ENCODE results near the gene FOXF1.

Gene FOXF1

DNA sequence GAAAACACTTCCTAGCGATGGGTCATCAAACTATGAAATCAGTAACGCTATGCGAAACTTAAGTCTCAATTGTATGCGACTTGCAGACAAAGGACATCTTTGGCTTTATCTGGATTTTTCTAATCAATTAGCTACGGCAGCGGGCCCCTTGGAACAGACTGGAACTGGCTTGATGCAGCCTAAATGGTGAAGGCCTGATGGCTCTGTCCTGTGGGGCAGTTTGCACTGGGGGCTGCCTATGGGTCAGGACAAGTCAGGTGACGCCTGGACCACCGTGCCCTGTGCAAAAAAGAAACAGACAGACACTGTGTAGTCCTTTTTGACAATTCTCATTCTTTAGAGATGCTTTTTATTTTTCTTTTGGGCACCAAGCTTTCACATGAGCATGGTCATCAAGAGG lies 22.7 kb downstream of the FOXF1 start:
- TF ChIP-seq, protein P1, sequence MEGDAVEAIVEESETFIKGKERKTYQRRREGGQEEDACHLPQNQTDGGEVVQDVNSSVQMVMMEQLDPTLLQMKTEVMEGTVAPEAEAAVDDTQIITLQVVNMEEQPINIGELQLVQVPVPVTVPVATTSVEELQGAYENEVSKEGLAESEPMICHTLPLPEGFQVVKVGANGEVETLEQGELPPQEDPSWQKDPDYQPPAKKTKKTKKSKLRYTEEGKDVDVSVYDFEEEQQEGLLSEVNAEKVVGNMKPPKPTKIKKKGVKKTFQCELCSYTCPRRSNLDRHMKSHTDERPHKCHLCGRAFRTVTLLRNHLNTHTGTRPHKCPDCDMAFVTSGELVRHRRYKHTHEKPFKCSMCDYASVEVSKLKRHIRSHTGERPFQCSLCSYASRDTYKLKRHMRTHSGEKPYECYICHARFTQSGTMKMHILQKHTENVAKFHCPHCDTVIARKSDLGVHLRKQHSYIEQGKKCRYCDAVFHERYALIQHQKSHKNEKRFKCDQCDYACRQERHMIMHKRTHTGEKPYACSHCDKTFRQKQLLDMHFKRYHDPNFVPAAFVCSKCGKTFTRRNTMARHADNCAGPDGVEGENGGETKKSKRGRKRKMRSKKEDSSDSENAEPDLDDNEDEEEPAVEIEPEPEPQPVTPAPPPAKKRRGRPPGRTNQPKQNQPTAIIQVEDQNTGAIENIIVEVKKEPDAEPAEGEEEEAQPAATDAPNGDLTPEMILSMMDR (IDR thresholded peaks at IDR 0.05; ENCODE audit: control insufficient read depth, insufficient read depth, low read depth, low read length, missing control alignments): no peak
- DNase-seq (ENCODE audit: low read depth): no peak
- no peak overlapping the region for H3K4me3 ChIP-seq (ENCODE audit: control insufficient read depth, low read depth, low read length)

DNA sequence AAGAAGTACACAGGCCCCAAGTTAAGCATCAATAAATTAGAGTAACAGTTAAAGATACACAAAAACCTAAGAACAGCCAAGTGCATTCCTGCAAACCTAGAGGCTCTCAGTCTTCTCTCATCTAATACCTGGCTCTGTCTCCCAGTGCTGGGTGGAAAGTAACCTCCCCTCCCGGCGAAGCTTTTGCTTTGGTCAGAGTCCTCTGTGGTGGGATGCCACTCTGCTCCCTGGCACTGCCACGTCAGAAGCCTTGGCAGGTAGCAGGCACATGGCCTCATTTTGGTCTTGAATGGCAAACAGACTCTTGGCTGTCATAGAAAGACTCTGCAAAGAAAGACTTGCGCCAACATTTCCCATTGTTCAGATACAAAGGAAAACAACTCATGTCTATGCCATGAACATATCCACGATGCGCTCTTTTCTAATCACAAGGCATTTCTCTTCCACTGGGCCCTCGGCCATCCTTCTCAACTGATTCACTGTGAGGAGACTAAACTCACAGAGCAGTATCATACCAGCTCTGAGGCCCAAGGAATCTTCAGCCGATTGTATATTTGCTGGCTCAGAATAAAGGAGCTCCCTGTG lies 23.5 kb downstream of the FOXF1 start:
- no peak for DNase-seq (ENCODE audit: low read depth)
- no peak overlapping the region for H3K4me3 ChIP-seq (ENCODE audit: control insufficient read depth, low read depth, low read length)
- TF ChIP-seq, protein P1 (IDR thresholded peaks at IDR 0.05; ENCODE audit: control insufficient read depth, insufficient read depth, low read depth, low read length, missing control alignments): no peak

DNA sequence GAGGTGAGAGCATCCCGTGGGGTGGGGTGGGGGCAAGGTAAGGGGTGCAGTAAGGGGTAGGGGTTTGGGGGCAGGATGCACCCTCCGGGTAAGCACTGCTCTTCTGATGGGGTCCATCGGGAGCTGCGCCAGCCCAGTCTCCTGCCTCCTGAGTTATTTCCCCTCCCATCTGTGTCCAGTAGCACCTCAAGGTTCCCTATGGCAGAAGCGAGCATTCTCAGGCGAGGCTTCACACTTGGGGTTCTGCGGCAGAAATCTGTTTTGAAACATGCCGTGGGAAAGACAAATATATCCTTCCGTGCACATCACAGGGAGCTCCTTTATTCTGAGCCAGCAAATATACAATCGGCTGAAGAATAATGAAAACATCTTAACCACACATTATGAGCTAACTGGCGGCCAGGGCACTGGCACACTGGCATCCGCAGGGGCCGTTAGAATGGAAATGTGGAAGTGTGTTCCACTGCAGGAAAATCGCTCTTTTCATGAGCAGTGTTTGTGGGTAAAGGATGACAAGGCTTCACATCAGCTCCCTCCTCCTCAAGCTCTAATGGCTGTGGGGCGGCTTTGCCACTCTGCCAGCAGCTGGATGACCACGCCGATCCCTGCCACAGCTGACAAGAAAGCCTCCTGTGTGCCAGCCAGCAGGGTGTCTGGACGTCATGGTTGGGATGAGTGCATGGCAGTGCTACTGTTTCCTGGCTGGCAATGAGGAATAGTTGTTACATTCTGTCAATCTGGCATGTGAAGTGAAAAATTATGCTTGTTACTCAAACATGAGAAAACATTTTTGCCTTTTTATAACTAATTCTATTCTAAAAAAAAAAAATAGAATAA lies 24.7 kb downstream of the FOXF1 start:
- no peak for DNase-seq (ENCODE audit: low read depth)
- TF ChIP-seq, protein P1 (IDR thresholded peaks at IDR 0.05; ENCODE audit: control insufficient read depth, insufficient read depth, low read depth, low read length, missing control alignments): no peak
- no peak overlapping the region for H3K4me3 ChIP-seq (ENCODE audit: control insufficient read depth, low read depth, low read length)

DNA sequence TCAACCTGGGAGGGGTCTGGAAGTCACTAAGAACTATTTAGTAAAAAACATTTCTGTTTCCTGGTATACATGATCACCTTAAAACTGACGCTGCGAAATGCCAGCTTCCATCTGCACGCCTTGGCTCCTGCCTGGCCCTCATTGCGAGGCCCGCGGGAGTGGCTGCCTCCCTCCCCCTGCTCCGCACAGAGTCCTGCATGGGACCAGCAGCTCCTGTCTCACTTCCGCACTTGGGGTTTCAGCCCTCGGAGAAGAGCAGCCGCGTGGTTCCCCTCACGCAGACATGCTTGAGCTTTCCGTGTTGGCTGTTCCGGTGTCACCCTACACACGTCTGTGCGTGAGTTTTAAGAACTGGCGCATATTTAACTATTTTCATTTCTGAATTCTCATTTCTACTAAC lies 26.3 kb downstream of the FOXF1 start:
- H3K4me3 ChIP-seq (ENCODE audit: control insufficient read depth, low read depth, low read length): no peak overlapping the region
- no peak for DNase-seq (ENCODE audit: low read depth)
- TF ChIP-seq, protein P1 (IDR thresholded peaks at IDR 0.05; ENCODE audit: control insufficient read depth, insufficient read depth, low read depth, low read length, missing control alignments): no peak

DNA sequence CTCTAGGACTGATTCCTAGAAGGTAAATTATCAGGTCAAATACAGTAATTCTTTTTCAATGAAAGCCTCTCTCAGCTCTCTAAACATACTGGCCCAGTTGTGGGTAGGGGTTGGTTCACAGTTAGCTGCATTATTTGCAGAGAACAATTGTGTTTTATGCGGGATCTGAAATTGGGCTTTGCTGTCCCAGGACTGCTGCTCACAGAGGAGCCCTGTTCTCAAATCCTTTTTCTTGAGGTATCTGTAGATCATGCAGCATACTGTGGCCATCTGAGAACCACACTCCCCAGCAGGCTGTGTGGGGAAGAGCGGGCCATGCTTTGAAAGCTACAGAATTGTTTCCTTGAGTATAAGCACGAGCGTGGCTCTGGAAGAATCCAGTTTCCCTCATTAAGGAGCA lies 27.2 kb downstream of the FOXF1 start:
- TF ChIP-seq, protein P1 (IDR thresholded peaks at IDR 0.05; ENCODE audit: control insufficient read depth, insufficient read depth, low read depth, low read length, missing control alignments): no peak
- no peak for DNase-seq (ENCODE audit: low read depth)
- H3K4me3 ChIP-seq (ENCODE audit: control insufficient read depth, low read depth, low read length): no peak overlapping the region

DNA sequence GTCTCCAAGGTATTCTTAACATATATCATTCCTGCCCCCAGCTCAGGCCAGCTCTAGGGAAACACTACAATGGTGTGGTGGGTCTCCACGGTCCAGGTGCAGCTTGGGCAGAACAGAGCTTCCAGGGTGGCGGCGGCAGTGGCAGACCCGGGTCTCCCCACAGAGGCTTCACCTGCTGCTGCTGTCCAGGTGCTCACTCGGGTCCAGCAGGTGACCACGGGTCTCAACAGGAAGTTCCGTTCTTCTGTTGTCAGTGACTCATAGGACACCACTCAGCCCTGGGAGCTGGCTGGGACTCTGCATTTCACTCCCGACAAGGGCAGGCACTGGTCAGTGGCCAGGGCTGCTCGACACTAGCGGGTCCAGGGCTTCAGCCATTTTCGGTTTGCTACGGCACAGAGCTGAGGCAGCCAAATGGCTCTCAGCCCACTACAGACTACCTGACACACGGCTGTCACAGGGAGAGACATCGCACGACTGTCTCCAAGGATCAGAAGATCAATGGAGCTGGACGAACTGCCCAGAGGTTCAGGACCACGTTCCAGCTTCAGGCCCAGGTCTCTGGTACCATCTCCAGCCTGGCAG lies 28.0 kb downstream of the FOXF1 start:
- DNase-seq (ENCODE audit: low read depth): no peak
- TF ChIP-seq, protein P1 (IDR thresholded peaks at IDR 0.05; ENCODE audit: control insufficient read depth, insufficient read depth, low read depth, low read length, missing control alignments): no peak
- no peak overlapping the region for H3K4me3 ChIP-seq (ENCODE audit: control insufficient read depth, low read depth, low read length)
